ENCODE data around the gene FBRSL1.
"Not testable (repeated sequence)": the region's sequence is repeated elsewhere in the genome, so short reads cannot be mapped to it uniquely, and the experiment has no call there.

FBRSL1 gene

GRCh38 chr12:132472386-132472785 lies 17.6 kb upstream of the FBRSL1 start:
- Histone ChIP-seq H3K9me3 (ENCODE audit: control insufficient read depth, insufficient read depth, low read length) (no peaks in the 10 kb centered on the region; the same call in 1 of the 2 replicates), H3K36me3 (ENCODE audit: insufficient read depth, low read length) (no peaks in the 10 kb centered on the region), H3K9ac (ENCODE audit: low read depth, low read length) (no peak overlapping the region), H3K4me1 (ENCODE audit: insufficient read depth, low read length) (no peaks in the 10 kb centered on the region)

GRCh38 chr12:132474237-132474741 lies 15.7 kb upstream of the FBRSL1 start:
- no peak overlapping the region for H3K9ac ChIP-seq (ENCODE audit: low read depth, low read length)
- H3K9me3 ChIP-seq (ENCODE audit: control insufficient read depth, insufficient read depth, low read length) = no peaks in the 10 kb centered on the region; the same call in 1 of the 2 replicates
- H3K36me3 ChIP-seq (ENCODE audit: insufficient read depth, low read length) = no peaks in the 10 kb centered on the region
- no peaks in the 10 kb centered on the region for H3K4me1 ChIP-seq (ENCODE audit: insufficient read depth, low read length)

- H3K4me1 ChIP-seq (ENCODE audit: insufficient read depth, low read length); H3K9me3 ChIP-seq (ENCODE audit: control insufficient read depth, insufficient read depth, low read length); H3K36me3 ChIP-seq (ENCODE audit: insufficient read depth, low read length); H3K9ac ChIP-seq (ENCODE audit: low read depth, low read length): not testable (repeated sequence)
Measured at GRCh38 chr12:132474799-132475303, 15.1 kb upstream of the FBRSL1 start.

GRCh38 chr12:132475304-132476037 lies 14.5 kb upstream of the FBRSL1 start:
- H3K36me3 ChIP-seq (ENCODE audit: insufficient read depth, low read length) = no peaks in the 10 kb centered on the region
- no peak overlapping the region for H3K9ac ChIP-seq (ENCODE audit: low read depth, low read length)

GRCh38 chr12:132476038-132476414 lies 13.9 kb upstream of the FBRSL1 start:
- H3K9ac ChIP-seq (ENCODE audit: low read depth, low read length) = no peak overlapping the region
- no peaks in the 10 kb centered on the region; the same call in 1 of the 2 replicates for H3K9me3 ChIP-seq (ENCODE audit: control insufficient read depth, insufficient read depth, low read length)
- no peaks in the 10 kb centered on the region for H3K36me3 ChIP-seq (ENCODE audit: insufficient read depth, low read length)
- H3K4me1 ChIP-seq (ENCODE audit: insufficient read depth, low read length) = no peaks in the 10 kb centered on the region

More at GRCh38 chr12:132475304-132476037, 14.5 kb upstream of the FBRSL1 start:
- Histone ChIP-seq H3K4me1 (ENCODE audit: insufficient read depth, low read length) (no peaks in the 10 kb centered on the region), H3K9me3 (ENCODE audit: control insufficient read depth, insufficient read depth, low read length) (no peaks in the 10 kb centered on the region; the same call in 1 of the 2 replicates)

GRCh38 chr12:132476421-132476820 lies 13.5 kb upstream of the FBRSL1 start:
- H3K36me3 ChIP-seq (ENCODE audit: insufficient read depth, low read length) = no peaks in the 10 kb centered on the region
- no peak overlapping the region for H3K9ac ChIP-seq (ENCODE audit: low read depth, low read length)
- no peaks in the 10 kb centered on the region for H3K4me1 ChIP-seq (ENCODE audit: insufficient read depth, low read length)
- no peaks in the 10 kb centered on the region; the same call in 1 of the 2 replicates for H3K9me3 ChIP-seq (ENCODE audit: control insufficient read depth, insufficient read depth, low read length)

- H3K9ac ChIP-seq (ENCODE audit: low read depth, low read length) = no peak overlapping the region
- H3K4me1 ChIP-seq (ENCODE audit: insufficient read depth, low read length) = no peaks in the 10 kb centered on the region
- H3K9me3 ChIP-seq (ENCODE audit: control insufficient read depth, insufficient read depth, low read length) = no peaks in the 10 kb centered on the region; the same call in 1 of the 2 replicates
- H3K36me3 ChIP-seq (ENCODE audit: insufficient read depth, low read length) = no peaks in the 10 kb centered on the region
Measured at GRCh38 chr12:132477017-132477702, 12.8 kb upstream of the FBRSL1 start.

- H3K36me3 ChIP-seq (ENCODE audit: insufficient read depth, low read length) = no peaks in the 10 kb centered on the region
- H3K9ac ChIP-seq (ENCODE audit: low read depth, low read length) = no peak overlapping the region
- H3K9me3 ChIP-seq (ENCODE audit: control insufficient read depth, insufficient read depth, low read length) = no peaks in the 10 kb centered on the region; the same call in 1 of the 2 replicates
- no peaks in the 10 kb centered on the region for H3K4me1 ChIP-seq (ENCODE audit: insufficient read depth, low read length)
Measured at GRCh38 chr12:132477703-132478432, 12.1 kb upstream of the FBRSL1 start.

GRCh38 chr12:132478433-132478803 lies 11.5 kb upstream of the FBRSL1 start:
- Histone ChIP-seq H3K4me1 (ENCODE audit: insufficient read depth, low read length) (no peaks in the 10 kb centered on the region), H3K9ac (ENCODE audit: low read depth, low read length) (no peak overlapping the region), H3K9me3 (ENCODE audit: control insufficient read depth, insufficient read depth, low read length) (no peaks in the 10 kb centered on the region; the same call in 1 of the 2 replicates), H3K36me3 (ENCODE audit: insufficient read depth, low read length) (no peaks in the 10 kb centered on the region)

GRCh38 chr12:132478845-132479244 lies 11.1 kb upstream of the FBRSL1 start:
- no peaks in the 10 kb centered on the region; the same call in 1 of the 2 replicates for H3K9me3 ChIP-seq (ENCODE audit: control insufficient read depth, insufficient read depth, low read length)
- H3K4me1 ChIP-seq (ENCODE audit: insufficient read depth, low read length) = no peaks in the 10 kb centered on the region
- no peak overlapping the region for H3K9ac ChIP-seq (ENCODE audit: low read depth, low read length)
- no peaks in the 10 kb centered on the region for H3K36me3 ChIP-seq (ENCODE audit: insufficient read depth, low read length)

- no peak overlapping the region for H3K9ac ChIP-seq (ENCODE audit: low read depth, low read length)
- no peaks in the 10 kb centered on the region for H3K36me3 ChIP-seq (ENCODE audit: insufficient read depth, low read length)
- no peaks in the 10 kb centered on the region; the same call in 1 of the 2 replicates for H3K9me3 ChIP-seq (ENCODE audit: control insufficient read depth, insufficient read depth, low read length)
- no peaks in the 10 kb centered on the region for H3K4me1 ChIP-seq (ENCODE audit: insufficient read depth, low read length)
Measured at GRCh38 chr12:132479291-132479690, 10.7 kb upstream of the FBRSL1 start.

- no peak overlapping the region for H3K9ac ChIP-seq (ENCODE audit: low read depth, low read length)
- H3K36me3 ChIP-seq (ENCODE audit: insufficient read depth, low read length) = no peaks in the 10 kb centered on the region
- H3K4me1 ChIP-seq (ENCODE audit: insufficient read depth, low read length) = no peaks in the 10 kb centered on the region
- H3K9me3 ChIP-seq (ENCODE audit: control insufficient read depth, insufficient read depth, low read length) = no peaks in the 10 kb centered on the region; the same call in 1 of the 2 replicates
Measured at GRCh38 chr12:132479938-132480622, 9.9 kb upstream of the FBRSL1 start.

GRCh38 chr12:132480623-132481132 lies 9.3 kb upstream of the FBRSL1 start:
- Histone ChIP-seq H3K36me3 (ENCODE audit: insufficient read depth, low read length) (no peaks in the 10 kb centered on the region), H3K9ac (ENCODE audit: low read depth, low read length) (no peak overlapping the region), H3K4me1 (ENCODE audit: insufficient read depth, low read length) (no peaks in the 10 kb centered on the region), H3K9me3 (ENCODE audit: control insufficient read depth, insufficient read depth, low read length) (no peaks in the 10 kb centered on the region)

Data from ES-I3 (cell line).